Stimulated activated CD4-positive, alpha-beta T cell treated with anti-CD3 and anti-CD28 coated beads, Interleukin-4, amount 100 ng/mL, for 24 hours (primary cell): ENCODE measurements around the gene SLC11A2.
A peak's percentile ranks its signal among the peaks of the same experiment; 100 is the strongest.
"Not testable (repeated sequence)": the region's sequence is repeated elsewhere in the genome, so short reads cannot be mapped to it uniquely, and the experiment has no call there.

Experiments
- DNase-seq: peaks from one replicate; pipeline ENCODE4 v3.0.0-alpha.2; 2020

The SLC11A2 gene

DNA sequence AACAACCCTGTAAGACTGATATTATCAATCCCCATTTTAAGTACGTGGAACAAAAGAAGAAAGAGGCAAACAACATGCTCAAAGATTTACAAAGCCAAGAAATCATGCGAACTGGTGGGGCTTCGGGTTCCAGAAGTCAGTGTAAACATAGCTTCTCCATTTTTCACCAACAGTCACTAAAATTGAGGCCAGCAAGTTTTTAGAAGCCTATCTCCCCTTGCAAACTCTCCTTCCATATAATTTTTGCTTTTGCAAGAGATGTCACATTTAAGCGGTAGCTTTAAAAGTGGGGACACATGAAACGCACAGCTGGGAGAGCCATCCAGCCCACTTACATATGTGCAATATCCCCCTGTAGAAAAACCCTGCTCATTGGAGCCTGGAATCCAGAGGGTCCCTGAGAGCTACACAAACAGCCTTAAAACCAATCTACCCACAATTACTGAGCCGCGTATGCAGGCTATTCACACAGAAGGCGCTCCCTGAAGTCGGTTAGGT, 797 bp downstream of the SLC11A2 start:
- no peak for DNase-seq

DNA sequence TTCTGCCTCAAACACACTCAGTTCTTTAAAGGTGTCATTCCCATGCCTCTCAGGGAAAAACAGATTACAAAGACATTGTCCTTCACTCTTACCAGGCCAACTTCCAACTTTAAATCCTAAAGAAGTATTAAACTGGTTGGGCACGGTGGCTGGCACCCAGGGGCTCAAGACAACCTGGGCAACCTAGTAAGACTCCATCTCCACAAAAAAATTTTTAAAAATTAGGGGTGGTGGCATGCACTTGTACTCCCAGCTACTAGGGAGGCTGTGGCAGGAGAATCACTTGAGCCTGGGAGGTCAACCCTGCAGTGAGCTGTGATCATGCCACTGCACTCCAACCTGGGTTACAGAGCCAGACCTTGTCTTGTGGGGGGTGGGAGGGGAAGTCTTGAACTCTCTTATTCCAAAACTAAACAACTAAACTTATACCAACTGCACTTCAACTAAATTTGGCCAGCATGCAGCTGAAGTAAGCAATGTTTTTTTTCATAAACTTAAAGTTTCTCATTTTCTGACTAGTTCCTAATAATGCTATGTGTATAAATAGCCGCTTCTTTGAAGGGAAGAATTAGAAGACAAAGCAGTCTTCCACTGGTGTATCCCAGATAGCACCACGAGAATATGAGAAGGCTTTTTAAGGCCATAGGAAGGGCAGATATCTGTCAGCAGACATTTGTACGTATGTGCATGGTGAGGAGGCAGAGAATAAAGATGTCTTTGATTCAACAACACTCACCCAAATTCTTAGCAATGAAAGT, 2.4 kb downstream of the SLC11A2 start:
- no peak for DNase-seq

DNA sequence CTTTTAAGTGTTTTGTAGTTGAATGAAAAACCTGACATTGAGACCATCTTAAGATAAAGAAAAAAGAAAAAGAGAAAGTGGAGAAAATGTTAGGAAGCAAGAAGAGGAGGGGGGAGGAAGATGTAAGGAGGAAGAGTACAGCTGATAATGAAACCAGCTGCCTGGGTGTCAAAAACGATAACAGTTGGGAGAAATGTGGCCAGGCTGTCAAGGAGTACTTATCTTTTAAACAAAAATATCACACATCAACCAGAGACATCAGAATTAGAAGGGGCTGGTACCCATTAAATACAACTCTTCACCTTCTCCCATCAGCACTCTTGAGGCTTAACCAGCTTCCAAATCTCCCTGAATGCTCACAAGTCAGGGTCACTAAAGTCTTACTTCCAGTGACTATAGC, 4.5 kb downstream of the SLC11A2 start:
- DNase-seq: no peak

DNA sequence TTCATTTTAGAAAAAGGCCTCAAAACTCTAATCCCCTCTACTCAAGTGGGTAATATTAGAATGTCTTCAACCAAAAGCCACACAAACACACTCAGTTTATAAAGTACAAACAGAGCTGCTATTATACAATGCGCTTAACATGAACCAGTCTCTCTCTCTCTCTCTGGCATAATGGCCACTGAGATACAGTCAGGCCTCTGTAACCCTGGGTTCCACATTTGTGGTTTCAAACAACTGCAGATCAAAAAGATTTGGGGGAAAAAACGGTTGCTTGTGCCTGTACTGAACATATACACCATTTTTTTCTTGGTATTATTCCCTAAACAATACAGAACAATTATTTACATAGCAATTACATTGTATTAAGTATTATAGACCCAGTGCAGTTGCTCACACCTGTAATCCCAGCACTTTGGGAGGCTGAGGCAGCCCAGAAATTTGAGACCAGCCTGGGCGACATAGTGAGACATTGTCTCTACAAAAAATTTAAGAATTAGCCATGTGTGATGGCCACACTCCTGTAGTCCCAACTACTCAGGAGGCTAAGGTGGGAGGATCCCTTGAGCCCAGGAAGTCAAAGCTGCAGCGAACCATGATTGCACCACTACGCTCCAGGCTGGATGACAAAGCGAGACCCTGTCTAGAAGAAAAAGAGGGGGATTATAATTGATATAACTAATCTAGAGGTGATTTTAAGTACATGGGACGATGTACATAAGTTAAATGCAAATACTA, 5.6 kb downstream of the SLC11A2 start:
- DNase-seq: no peak

GRCh38 chr12:51019927-51020326, 6.3 kb downstream of the SLC11A2 start:
- DNase-seq: no peak

DNA sequence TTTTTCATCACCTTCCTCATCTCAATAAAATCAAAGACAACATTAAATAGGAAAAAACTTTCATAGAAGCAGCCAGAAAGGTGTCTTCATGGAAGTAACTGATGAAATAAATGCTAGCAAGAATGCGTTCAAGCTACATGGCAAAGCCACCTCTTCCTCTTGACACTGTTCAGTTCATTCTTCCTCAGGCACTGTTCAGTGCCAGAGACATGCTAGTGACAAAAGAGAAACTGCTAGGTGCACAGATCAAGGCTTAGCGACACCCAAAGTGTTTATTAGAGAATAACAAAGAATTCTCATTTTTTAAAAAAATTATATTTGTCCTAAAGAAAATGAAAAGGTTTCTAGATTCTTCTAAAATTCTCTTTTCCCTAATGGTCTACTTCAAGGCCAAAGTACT, 7.2 kb downstream of the SLC11A2 start:
- DNase-seq: no peak

DNA sequence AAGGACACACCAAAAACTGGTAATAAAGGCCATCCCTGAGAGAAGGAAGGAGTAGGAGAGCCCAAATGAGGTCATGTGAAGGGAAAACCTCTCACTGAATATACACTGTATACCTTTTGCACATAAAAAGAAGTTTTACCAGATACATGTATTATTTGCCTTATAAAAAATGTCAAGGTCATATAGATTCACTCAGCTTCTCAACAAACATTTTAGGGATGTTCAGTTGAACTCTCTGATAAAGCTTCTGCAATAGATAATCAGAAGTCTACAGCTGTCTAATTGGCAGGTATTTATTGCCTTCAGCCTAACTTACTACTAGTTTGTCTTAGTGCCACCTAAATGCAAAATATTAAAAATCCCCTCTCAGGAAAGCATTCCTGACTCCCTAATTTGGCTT, 8.7 kb downstream of the SLC11A2 start:
- DNase-seq: no peak

DNA sequence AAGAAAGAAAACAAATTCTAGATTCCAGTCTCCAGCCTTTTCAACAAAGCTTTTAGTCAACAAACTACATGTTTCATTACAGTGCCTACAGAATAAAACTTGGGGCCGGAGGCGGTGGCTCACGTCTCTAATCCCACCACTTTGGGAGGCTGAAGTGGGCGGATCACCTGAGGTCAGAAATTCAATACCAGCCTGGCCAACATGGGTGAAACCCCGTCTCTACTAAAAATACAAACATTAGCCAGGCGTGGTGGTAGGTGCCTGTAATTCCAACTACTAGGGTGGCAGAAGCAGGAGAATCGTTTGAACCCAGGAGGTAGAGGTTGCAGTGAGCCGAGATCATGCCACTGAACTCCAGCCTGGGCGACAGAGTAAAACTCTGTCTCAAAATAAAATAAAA, 11.7 kb downstream of the SLC11A2 start:
- not testable (repeated sequence) for DNase-seq

GRCh38 chr12:51013441-51013840, 12.7 kb downstream of the SLC11A2 start:
- DNase-seq: no peak

GRCh38 chr12:51012570-51013236, 13.5 kb downstream of the SLC11A2 start:
- no peak for DNase-seq

DNA sequence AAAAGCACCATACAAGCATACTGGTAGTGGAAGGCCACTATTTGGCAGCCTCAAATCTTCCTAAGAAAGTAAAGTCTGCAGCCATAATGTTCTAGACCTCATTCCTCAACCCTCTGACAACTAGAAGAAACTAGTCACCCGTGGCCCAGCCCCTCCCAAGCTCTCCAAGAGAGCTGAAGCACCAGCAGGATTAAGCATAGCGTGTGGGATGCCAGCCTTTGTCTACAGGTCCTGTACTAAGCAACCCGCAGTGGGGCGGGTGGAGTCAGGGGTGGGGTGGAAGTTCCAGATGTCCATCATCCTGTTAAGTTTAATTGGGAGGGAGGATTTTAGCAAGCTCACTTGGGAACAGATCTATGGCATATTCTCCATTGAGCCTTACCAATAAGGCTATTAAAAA, 14.2 kb downstream of the SLC11A2 start:
- DNase-seq: no peak

- DNase-seq: peak; percentile 57
These were observed 17.1 kb downstream of the SLC11A2 start for GRCh38 chr12:51009056-51009440.

DNA sequence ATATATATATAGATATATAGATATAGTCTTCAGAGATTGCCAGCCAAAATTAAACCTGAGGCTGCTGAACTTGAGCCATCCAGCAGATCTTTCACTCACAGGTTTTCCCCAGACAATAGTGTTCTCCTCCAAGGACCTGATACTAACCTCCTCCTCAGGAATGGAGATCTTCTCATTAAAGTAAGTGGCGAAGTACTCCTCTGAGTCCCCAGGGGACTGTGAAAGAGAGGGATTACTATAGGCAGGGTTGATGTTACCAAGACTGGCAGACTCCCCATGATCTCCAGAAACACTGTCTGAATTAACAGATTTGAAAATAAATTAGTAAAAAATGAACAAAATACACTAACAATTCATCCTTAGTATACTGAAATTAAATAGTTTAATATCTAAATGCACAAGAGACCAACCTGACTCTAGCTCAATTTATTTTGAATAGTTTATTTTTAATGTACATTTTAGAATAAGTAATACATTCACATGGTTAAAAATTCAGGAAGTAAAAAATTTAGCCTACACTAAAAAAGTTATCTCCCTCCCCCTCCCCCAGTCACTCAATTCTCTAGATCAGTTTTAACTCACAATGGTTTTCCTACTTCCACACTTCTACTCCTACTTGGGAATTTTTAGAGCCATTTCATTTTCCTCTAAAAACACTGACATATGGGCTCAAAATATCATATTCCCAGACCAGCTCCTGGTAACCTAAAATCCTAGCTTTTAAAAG, 17.7 kb downstream of the SLC11A2 start:
- DNase-seq: no peak

GRCh38 chr12:51005671-51006070, 20.5 kb downstream of the SLC11A2 start:
- DNase-seq: no peak

DNA sequence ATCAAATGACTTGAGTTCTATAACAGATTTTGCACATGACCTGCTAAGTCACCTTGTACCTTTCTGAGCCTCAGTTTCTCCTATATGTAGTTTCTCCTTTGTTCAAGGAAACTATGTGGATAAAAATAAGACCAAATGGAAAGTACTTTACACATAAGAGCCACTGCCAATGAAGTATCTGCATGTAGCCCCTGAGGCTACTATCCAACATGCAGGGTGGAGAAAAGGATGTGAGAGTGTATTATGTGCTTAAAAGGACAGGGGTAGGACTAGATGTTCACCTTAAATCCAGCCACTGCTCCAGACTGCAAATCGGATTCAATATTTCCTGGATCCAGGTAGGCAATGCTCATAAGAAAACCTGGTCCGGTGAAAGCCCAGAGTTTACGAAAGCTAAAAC, 21.2 kb downstream of the SLC11A2 start:
- DNase-seq: no peak

GRCh38 chr12:51004504-51004903, 21.7 kb downstream of the SLC11A2 start:
- DNase-seq: no peak

DNA sequence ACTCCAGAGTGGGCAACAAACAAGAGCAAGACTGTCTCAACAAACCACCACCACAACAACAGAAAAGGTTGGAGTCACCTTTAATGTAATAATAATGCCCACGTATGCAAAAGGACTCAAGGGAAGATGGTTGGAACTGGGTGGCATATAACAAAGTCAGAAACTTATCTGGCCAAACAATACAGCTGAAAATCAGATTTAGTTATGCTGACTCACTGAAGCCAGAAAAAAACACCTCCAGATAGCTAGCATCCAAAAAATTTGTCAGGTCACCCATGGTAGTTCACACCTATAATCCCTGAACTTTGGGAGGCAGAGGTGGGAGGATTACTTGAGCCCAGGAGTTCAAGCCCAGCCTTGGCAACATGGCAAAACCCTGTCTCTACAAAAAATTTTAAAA, 24.4 kb downstream of the SLC11A2 start:
- no peak for DNase-seq

GRCh38 chr12:51000245-51000644, 25.9 kb downstream of the SLC11A2 start:
- peak; percentile 22 for DNase-seq

DNA sequence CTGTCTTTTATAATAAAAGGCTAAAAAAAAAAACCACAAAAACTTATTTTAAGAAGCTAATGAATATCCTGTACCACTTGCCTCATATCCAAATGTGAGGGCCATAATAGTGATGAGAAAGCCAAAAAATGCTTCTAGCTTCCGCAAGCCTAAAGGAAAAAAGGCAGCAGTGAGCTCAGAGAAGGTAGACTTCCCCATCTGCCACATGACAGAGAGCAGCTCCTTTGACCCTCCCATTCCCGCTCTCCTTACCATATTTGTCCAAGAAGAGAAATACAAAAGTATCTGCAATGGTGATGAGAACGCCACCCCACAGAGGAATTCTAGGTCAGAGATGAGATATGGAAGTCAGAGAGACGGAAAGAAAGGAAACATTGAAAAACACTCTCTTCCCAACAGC, 27.1 kb downstream of the SLC11A2 start:
- no peak for DNase-seq

DNA sequence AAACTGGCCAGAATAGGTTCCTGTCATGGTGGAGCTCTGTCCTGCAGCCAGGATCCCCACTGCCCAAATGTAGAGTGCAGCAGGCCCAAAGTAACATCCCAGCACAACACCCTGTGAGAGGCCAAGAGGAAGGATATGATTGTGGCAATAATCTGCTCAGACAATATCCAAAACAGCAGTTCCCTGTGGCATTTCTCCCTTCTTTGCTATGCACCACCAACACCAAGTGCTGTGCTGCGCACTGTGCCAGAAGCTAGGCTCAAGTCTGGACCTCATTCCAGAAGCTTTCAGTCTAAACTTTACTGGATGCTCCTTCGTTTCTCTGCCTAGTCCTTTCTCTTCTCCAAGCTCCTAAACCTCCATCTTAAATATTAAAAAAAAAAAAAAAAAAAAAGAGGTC, 33.4 kb downstream of the SLC11A2 start:
- DNase-seq: no peak

DNA sequence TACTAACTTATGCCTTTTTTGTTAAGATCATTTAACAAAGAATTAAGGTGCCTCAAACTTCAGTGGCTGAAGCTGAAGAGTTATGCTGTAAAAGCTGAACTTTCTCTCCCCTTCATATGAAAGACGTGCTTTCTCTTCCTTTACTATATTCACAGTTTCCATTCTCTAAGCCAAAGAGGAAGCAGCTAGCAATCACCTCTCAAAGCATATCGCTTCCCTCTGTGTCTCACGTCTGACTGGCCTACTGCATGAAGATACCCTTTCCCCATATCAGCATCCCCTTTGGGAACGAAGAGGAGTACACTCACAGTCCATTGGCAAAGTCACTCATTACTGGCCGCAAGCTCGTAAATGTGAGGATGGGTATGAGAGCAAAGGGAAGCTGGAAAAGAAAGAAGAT, 34.9 kb downstream of the SLC11A2 start:
- DNase-seq: no peak

- no peak for DNase-seq
These were observed 35.4 kb downstream of the SLC11A2 start for GRCh38 chr12:50990791-50991190.

- no peak for DNase-seq
These were observed 35.9 kb downstream of the SLC11A2 start for GRCh38 chr12:50990147-50990727.
